WTC11 (cell line): Measurements from ENCODE around the gene SNX8. TPM values are rescaled to one million over a fixed set of nuclear protein-coding genes. Genes with fewer than 3 reads are reported as not detected.

Source experiments
- ATAC-seq: fragments of 200-7000 bp; cut with Tn5 transposase; 2 replicates; pipeline ENCODE4 v1.10.0; 2021; ENCODE audit warnings: mild to moderate bottlenecking, moderate library complexity
- Bru-seq: library from RNA; stranded (reverse); fragments of 400-500 nt; gene quantifications from one replicate; lab custom pipeline; 2021; lab: Mats Ljungman, UMichigan
- CTCF ChIA-PET: fragments of 300-600 bp; sonication (Branson Sonifier 250); formaldehyde crosslinking; loops from one replicate; lab custom pipeline; 2021; ENCODE audit warnings: antibody characterized with exemption; lab: Charles Lee
- POLR2A ChIA-PET: fragments of 350-600 bp; sonication (Branson Sonifier 250); formaldehyde crosslinking; loops from one replicate; lab custom pipeline; 2021; ENCODE audit warnings: antibody characterized with exemption; lab: Charles Lee
- DNase-seq: peaks from one replicate; pipeline ENCODE4 v3.0.0; 2021; ENCODE audit warnings: low spot score
- H3K27ac Mint-ChIP-seq: 2 replicates; pipeline ENCODE4 v1.8.0; 2021; ENCODE audit warnings: mixed read lengths
- H3K27me3 Mint-ChIP-seq: 2 replicates; pipeline ENCODE4 v1.8.0; 2021; ENCODE audit warnings: low read depth, mild to moderate bottlenecking, moderate library complexity, mixed read lengths
- H3K36me3 Mint-ChIP-seq: 2 replicates; pipeline ENCODE4 v1.8.0; 2021; ENCODE audit warnings: mixed read lengths
- H3K4me1 Mint-ChIP-seq: 2 replicates; pipeline ENCODE4 v1.8.0; 2022; ENCODE audit warnings: mixed read lengths
- H3K4me3 Mint-ChIP-seq: 2 replicates; pipeline ENCODE4 v1.8.0; 2021; ENCODE audit warnings: mild to moderate bottlenecking, moderate library complexity, mixed read lengths
- H3K9me3 Mint-ChIP-seq: 2 replicates; pipeline ENCODE4 v1.8.0; 2021; ENCODE audit warnings: mixed read lengths
- CREB1 ChIP-seq: sonication (generic); formaldehyde crosslinking; IDR thresholded peaks from 2 replicates; pipeline ENCODE4 v1.8.0; 2023; ENCODE audit warnings: mild to moderate bottlenecking, missing genetic modification reagents
- EMX1 ChIP-seq: fragments of 250-450 bp; sonication (Bioruptor Pico); IDR thresholded peaks from 2 replicates; pipeline ENCODE4 v1.8.0; 2021; ENCODE audit warnings: mild to moderate bottlenecking
- ETV6 ChIP-seq: sonication (generic); formaldehyde crosslinking; IDR thresholded peaks from 2 replicates; pipeline ENCODE4 v1.8.1; 2022; ENCODE audit warnings: mild to moderate bottlenecking, missing genetic modification reagents
- FOXK1 ChIP-seq: sonication (generic); formaldehyde crosslinking; IDR thresholded peaks from 2 replicates; pipeline ENCODE4 v1.8.0; 2022; ENCODE audit warnings: mild to moderate bottlenecking, moderate library complexity, missing genetic modification reagents
- NFE2L1 ChIP-seq: sonication (generic); formaldehyde crosslinking; IDR thresholded peaks from 2 replicates; pipeline ENCODE4 v1.8.1; 2023; ENCODE audit warnings: missing genetic modification reagents
- SMAD3 ChIP-seq: sonication (generic); formaldehyde crosslinking; IDR thresholded peaks from 2 replicates; pipeline ENCODE4 v1.8.0; 2022; ENCODE audit warnings: missing genetic modification reagents, mild to moderate bottlenecking, borderline replicate concordance
- SMAD4 ChIP-seq: sonication (generic); formaldehyde crosslinking; IDR thresholded peaks from 2 replicates; pipeline ENCODE4 v1.8.0; 2022; ENCODE audit warnings: mild to moderate bottlenecking, missing genetic modification reagents
- SP1 ChIP-seq: sonication (generic); formaldehyde crosslinking; conservative IDR thresholded peaks from 2 replicates; pipeline ENCODE4 v1.8.1; 2022; ENCODE audit warnings: missing genetic modification reagents
- TCF7 ChIP-seq: sonication (generic); formaldehyde crosslinking; IDR thresholded peaks from 2 replicates; pipeline ENCODE4 v1.8.0; 2022; ENCODE audit warnings: mild to moderate bottlenecking, low read depth, missing genetic modification reagents, moderate library complexity
- long read RNA-seq, 3 experiments: library from RNA in 1 of 3; library from capped mRNA in 1 of 3; library from polyadenylated mRNA in 1 of 3; unstranded in 2 of 3; stranded (forward) in 1 of 3; transcript quantifications; one replicate each; pipeline ENCODE4 v2.0.0, GENCODE V29; 2021
- total RNA-seq: library from RNA; stranded (reverse); gene quantifications from 3 replicates; pipeline ENCODE4 v1.2.3, GENCODE V29; 2021
- TF ChIP-seq, protein P1 (sequence below): sonication (generic); formaldehyde crosslinking; IDR thresholded peaks from 2 replicates; pipeline ENCODE4 v1.8.0; 2022; ENCODE audit warnings: mild to moderate bottlenecking, missing genetic modification reagents
- TF ChIP-seq, protein P2 (sequence below): sonication (generic); formaldehyde crosslinking; IDR thresholded peaks from 2 replicates; pipeline ENCODE4 v1.8.1; 2023; ENCODE audit warnings: mild to moderate bottlenecking, missing genetic modification reagents
- TF ChIP-seq, protein P3 (sequence below): sonication (generic); formaldehyde crosslinking; IDR thresholded peaks from 2 replicates; pipeline ENCODE4 v1.8.1; 2023; ENCODE audit warnings: mild to moderate bottlenecking, missing genetic modification reagents, moderate library complexity
- TF ChIP-seq, protein P4 (sequence below): sonication (generic); formaldehyde crosslinking; IDR thresholded peaks from 2 replicates; pipeline ENCODE4 v1.8.0; 2023; ENCODE audit warnings: missing genetic modification reagents, mild to moderate bottlenecking, borderline replicate concordance
- TF ChIP-seq, protein P5 (sequence below): fragments of 250-450 bp; sonication (Bioruptor Pico); IDR thresholded peaks from 2 replicates; pipeline ENCODE4 v1.9.0; 2021; ENCODE audit warnings: mild to moderate bottlenecking
- TF ChIP-seq, protein P6 (sequence below): sonication (generic); formaldehyde crosslinking; IDR thresholded peaks from 2 replicates; pipeline ENCODE4 v1.8.0; 2022; ENCODE audit warnings: mild to moderate bottlenecking, missing genetic modification reagents
- TF ChIP-seq, protein P7 (sequence below): sonication (generic); formaldehyde crosslinking; IDR thresholded peaks from 2 replicates; pipeline ENCODE4 v1.8.0; 2022; ENCODE audit warnings: mild to moderate bottlenecking, missing genetic modification reagents
- TF ChIP-seq, protein P8 (sequence below): sonication (generic); formaldehyde crosslinking; conservative IDR thresholded peaks from 2 replicates; pipeline ENCODE4 v1.8.1; 2023; ENCODE audit warnings: mild to moderate bottlenecking, low read depth, missing genetic modification reagents, moderate library complexity

SNX8 gene
- total RNA-seq = 44.9 to 50.8 TPM (median 49.6 TPM) in 3 replicates
- Bru-seq, nascent RNA = percentile 52 among the genes with signal in this experiment
- long read RNA-seq, experiment 1, full-length matches to known transcripts = 48 of 57 reads
- long read RNA-seq, experiment 1, partial matches to known transcripts = 1 of 57 reads
- long read RNA-seq, experiment 1, other reads (novel, unspliced or antisense) = 8 of 57 reads
- long read RNA-seq, experiment 2, full-length matches to known transcripts = 14 of 49 reads
- long read RNA-seq, experiment 2, partial matches to known transcripts = 8 of 49 reads
- long read RNA-seq, experiment 2, other reads (novel, unspliced or antisense) = 27 of 49 reads
- long read RNA-seq, experiment 3, full-length matches to known transcripts = 32 of 39 reads
- long read RNA-seq, experiment 3, partial matches to known transcripts = 2 of 39 reads
- long read RNA-seq, experiment 3, other reads (novel, unspliced or antisense) = 5 of 39 reads

DNA sequence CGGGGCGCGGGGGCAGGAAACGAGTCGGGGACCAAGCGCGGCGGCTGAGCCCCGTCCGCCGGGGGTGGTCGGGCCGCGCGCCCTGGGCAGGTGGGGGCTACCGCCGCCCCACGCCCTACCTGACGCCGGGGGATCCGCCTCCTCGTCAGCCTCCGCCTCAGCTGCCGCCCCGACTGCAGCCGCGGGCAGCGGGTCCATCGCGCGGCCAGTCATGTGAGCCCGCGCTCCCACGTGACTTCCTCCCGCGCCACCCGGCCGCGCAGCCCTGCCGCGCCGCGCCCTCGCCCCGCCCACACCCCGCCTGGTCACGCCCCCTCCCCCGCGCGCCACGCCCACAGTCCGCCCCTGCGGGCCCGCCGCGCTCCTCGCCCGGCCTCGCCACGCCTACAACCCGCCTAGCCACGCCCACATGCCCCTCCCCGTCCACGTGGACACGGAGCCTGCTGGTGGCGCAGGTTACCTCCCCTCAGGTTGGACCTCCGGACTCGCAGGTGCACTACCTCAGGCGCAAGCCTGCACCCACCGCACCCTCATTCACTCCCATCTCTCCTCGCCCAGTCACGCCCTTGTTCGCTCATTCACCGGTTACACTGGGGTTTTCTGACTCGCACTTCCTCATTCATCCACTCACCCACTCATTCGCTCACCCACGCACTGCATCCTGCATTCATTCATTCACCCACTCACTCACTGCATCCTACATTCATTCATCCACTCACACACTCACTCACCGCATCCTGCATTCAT, at the start of gene SNX8:
Gene SNX8 (minus strand): TSS at position 233 of the 747 bp plus-strand sequence. CDS start 20 bp downstream, at position 213.
- H3K36me3 Mint-ChIP-seq = peaks cover 9% of the 10 kb centered on the region; the same call in 1 of the 2 replicates
- peaks cover 17% of the 10 kb centered on the region for H3K4me1 Mint-ChIP-seq
- ChIA-PET CTCF (interaction anchor here (0.6 kb wide), 1 partner anchor 32 kb away, joined by 7 read pairs; no protein-coding TSS in a partner anchor), POLR2A (interaction anchor here (0.5 kb wide), 1 partner anchor 1994 kb away, joined by 4 read pairs; no protein-coding TSS in a partner anchor)
- no peaks in the 10 kb centered on the region for H3K9me3 Mint-ChIP-seq
- peak; percentile 98 for DNase-seq
- peak within 1 kb of the TSS; percentile 87 for H3K4me3 Mint-ChIP-seq
- TF ChIP-seq, protein P1, sequence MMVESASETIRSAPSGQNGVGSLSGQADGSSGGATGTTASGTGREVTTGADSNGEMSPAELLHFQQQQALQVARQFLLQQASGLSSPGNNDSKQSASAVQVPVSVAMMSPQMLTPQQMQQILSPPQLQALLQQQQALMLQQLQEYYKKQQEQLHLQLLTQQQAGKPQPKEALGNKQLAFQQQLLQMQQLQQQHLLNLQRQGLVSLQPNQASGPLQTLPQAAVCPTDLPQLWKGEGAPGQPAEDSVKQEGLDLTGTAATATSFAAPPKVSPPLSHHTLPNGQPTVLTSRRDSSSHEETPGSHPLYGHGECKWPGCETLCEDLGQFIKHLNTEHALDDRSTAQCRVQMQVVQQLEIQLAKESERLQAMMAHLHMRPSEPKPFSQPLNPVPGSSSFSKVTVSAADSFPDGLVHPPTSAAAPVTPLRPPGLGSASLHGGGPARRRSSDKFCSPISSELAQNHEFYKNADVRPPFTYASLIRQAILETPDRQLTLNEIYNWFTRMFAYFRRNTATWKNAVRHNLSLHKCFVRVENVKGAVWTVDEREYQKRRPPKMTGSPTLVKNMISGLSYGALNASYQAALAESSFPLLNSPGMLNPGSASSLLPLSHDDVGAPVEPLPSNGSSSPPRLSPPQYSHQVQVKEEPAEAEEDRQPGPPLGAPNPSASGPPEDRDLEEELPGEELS = peak; percentile 33; the same call in 1 of the 2 replicates
- TF ChIP-seq SP1 = peak; percentile 99
- 0 out of 2 replicates have a peak, but pooled peaks have one; percentile 5 for TF ChIP-seq NFE2L1 (CRISPR knock-in tag)
- TF ChIP-seq, protein P2, sequence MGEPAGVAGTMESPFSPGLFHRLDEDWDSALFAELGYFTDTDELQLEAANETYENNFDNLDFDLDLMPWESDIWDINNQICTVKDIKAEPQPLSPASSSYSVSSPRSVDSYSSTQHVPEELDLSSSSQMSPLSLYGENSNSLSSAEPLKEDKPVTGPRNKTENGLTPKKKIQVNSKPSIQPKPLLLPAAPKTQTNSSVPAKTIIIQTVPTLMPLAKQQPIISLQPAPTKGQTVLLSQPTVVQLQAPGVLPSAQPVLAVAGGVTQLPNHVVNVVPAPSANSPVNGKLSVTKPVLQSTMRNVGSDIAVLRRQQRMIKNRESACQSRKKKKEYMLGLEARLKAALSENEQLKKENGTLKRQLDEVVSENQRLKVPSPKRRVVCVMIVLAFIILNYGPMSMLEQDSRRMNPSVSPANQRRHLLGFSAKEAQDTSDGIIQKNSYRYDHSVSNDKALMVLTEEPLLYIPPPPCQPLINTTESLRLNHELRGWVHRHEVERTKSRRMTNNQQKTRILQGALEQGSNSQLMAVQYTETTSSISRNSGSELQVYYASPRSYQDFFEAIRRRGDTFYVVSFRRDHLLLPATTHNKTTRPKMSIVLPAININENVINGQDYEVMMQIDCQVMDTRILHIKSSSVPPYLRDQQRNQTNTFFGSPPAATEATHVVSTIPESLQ (CRISPR knock-in tag) = no peak
- TF ChIP-seq, protein P3, sequence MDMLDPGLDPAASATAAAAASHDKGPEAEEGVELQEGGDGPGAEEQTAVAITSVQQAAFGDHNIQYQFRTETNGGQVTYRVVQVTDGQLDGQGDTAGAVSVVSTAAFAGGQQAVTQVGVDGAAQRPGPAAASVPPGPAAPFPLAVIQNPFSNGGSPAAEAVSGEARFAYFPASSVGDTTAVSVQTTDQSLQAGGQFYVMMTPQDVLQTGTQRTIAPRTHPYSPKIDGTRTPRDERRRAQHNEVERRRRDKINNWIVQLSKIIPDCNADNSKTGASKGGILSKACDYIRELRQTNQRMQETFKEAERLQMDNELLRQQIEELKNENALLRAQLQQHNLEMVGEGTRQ (CRISPR knock-in tag) = peak; percentile 98
- TF ChIP-seq, protein P4, sequence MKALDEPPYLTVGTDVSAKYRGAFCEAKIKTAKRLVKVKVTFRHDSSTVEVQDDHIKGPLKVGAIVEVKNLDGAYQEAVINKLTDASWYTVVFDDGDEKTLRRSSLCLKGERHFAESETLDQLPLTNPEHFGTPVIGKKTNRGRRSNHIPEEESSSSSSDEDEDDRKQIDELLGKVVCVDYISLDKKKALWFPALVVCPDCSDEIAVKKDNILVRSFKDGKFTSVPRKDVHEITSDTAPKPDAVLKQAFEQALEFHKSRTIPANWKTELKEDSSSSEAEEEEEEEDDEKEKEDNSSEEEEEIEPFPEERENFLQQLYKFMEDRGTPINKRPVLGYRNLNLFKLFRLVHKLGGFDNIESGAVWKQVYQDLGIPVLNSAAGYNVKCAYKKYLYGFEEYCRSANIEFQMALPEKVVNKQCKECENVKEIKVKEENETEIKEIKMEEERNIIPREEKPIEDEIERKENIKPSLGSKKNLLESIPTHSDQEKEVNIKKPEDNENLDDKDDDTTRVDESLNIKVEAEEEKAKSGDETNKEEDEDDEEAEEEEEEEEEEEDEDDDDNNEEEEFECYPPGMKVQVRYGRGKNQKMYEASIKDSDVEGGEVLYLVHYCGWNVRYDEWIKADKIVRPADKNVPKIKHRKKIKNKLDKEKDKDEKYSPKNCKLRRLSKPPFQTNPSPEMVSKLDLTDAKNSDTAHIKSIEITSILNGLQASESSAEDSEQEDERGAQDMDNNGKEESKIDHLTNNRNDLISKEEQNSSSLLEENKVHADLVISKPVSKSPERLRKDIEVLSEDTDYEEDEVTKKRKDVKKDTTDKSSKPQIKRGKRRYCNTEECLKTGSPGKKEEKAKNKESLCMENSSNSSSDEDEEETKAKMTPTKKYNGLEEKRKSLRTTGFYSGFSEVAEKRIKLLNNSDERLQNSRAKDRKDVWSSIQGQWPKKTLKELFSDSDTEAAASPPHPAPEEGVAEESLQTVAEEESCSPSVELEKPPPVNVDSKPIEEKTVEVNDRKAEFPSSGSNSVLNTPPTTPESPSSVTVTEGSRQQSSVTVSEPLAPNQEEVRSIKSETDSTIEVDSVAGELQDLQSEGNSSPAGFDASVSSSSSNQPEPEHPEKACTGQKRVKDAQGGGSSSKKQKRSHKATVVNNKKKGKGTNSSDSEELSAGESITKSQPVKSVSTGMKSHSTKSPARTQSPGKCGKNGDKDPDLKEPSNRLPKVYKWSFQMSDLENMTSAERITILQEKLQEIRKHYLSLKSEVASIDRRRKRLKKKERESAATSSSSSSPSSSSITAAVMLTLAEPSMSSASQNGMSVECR = peak; percentile 52; the same call in 1 of the 2 replicates
- TF ChIP-seq, protein P5, sequence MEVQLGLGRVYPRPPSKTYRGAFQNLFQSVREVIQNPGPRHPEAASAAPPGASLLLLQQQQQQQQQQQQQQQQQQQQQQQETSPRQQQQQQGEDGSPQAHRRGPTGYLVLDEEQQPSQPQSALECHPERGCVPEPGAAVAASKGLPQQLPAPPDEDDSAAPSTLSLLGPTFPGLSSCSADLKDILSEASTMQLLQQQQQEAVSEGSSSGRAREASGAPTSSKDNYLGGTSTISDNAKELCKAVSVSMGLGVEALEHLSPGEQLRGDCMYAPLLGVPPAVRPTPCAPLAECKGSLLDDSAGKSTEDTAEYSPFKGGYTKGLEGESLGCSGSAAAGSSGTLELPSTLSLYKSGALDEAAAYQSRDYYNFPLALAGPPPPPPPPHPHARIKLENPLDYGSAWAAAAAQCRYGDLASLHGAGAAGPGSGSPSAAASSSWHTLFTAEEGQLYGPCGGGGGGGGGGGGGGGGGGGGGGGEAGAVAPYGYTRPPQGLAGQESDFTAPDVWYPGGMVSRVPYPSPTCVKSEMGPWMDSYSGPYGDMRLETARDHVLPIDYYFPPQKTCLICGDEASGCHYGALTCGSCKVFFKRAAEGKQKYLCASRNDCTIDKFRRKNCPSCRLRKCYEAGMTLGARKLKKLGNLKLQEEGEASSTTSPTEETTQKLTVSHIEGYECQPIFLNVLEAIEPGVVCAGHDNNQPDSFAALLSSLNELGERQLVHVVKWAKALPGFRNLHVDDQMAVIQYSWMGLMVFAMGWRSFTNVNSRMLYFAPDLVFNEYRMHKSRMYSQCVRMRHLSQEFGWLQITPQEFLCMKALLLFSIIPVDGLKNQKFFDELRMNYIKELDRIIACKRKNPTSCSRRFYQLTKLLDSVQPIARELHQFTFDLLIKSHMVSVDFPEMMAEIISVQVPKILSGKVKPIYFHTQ (CRISPR knock-in tag) = no peak
- 0 out of 2 replicates have a peak, but pooled peaks have one; percentile 53 for TF ChIP-seq EMX1 (CRISPR knock-in tag)
- TF ChIP-seq, protein P6, sequence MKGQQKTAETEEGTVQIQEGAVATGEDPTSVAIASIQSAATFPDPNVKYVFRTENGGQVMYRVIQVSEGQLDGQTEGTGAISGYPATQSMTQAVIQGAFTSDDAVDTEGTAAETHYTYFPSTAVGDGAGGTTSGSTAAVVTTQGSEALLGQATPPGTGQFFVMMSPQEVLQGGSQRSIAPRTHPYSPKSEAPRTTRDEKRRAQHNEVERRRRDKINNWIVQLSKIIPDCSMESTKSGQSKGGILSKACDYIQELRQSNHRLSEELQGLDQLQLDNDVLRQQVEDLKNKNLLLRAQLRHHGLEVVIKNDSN (CRISPR knock-in tag) = peak; percentile 90
- TF ChIP-seq, protein P7, sequence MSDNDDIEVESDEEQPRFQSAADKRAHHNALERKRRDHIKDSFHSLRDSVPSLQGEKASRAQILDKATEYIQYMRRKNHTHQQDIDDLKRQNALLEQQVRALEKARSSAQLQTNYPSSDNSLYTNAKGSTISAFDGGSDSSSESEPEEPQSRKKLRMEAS (CRISPR knock-in tag) = peak; percentile 80; the same call in 1 of the 2 replicates
- TF ChIP-seq FOXK1 (CRISPR knock-in tag) = peak; percentile 41; the same call in 1 of the 2 replicates
- TF ChIP-seq CREB1 = no peak
- TF ChIP-seq TCF7 = no peak
- no peak; the same call in 1 of the 2 replicates for TF ChIP-seq ETV6
- peak; percentile 15; the same call in 1 of the 2 replicates for TF ChIP-seq SMAD3
- TF ChIP-seq SMAD4 = no peak
- TF ChIP-seq, protein P8, sequence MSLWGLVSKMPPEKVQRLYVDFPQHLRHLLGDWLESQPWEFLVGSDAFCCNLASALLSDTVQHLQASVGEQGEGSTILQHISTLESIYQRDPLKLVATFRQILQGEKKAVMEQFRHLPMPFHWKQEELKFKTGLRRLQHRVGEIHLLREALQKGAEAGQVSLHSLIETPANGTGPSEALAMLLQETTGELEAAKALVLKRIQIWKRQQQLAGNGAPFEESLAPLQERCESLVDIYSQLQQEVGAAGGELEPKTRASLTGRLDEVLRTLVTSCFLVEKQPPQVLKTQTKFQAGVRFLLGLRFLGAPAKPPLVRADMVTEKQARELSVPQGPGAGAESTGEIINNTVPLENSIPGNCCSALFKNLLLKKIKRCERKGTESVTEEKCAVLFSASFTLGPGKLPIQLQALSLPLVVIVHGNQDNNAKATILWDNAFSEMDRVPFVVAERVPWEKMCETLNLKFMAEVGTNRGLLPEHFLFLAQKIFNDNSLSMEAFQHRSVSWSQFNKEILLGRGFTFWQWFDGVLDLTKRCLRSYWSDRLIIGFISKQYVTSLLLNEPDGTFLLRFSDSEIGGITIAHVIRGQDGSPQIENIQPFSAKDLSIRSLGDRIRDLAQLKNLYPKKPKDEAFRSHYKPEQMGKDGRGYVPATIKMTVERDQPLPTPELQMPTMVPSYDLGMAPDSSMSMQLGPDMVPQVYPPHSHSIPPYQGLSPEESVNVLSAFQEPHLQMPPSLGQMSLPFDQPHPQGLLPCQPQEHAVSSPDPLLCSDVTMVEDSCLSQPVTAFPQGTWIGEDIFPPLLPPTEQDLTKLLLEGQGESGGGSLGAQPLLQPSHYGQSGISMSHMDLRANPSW = no peak
- H3K27me3 Mint-ChIP-seq = no peaks in the 10 kb centered on the region
- no peak within 1 kb of the TSS for H3K27ac Mint-ChIP-seq
- ATAC-seq = peak; percentile 83
